Fibroblast of lung (primary cell): ENCODE results near the gene ZNHIT2. TPM values are rescaled to one million over a fixed set of nuclear protein-coding genes. Genes with fewer than 3 reads are reported as not detected.

ENCODE experiments used
- DNase-seq, 2 donors: peaks; one replicate each; pipeline versions ENCODE4 v3.0.0 to v3.0.0-alpha.2; 2010; ENCODE audit warnings: low read depth in 2 of 2
- H2AFZ ChIP-seq: 2 replicates; pipeline ENCODE4 v1.5.1; 2012; ENCODE audit warnings: low read length, control low read depth, inconsistent platforms
- H3K27ac ChIP-seq: 2 replicates; pipeline ENCODE4 v1.5.1; 2011; ENCODE audit warnings: low read length, control low read depth; ENCODE audit not compliant: insufficient read depth
- H3K27me3 ChIP-seq: 2 replicates; pipeline ENCODE4 v1.5.1; 2011; ENCODE audit warnings: mild to moderate bottlenecking, low read length; ENCODE audit not compliant: control insufficient read depth, insufficient read depth
- H3K36me3 ChIP-seq: 2 replicates; pipeline ENCODE4 v1.5.1; 2011; ENCODE audit warnings: low read length; ENCODE audit not compliant: control insufficient read depth, insufficient read depth
- H3K4me1 ChIP-seq: 2 replicates; pipeline ENCODE4 v1.5.1; 2011; ENCODE audit warnings: low read length; ENCODE audit not compliant: control insufficient read depth, insufficient read depth; ENCODE audit errors: extremely low read depth
- H3K4me2 ChIP-seq: 2 replicates; pipeline ENCODE4 v1.5.1; 2011; ENCODE audit warnings: low read length, control low read depth; ENCODE audit not compliant: insufficient read depth; ENCODE audit errors: extremely low read depth
- H3K4me3 ChIP-seq, 4 experiments: fragments of 200-600 bp in 1 of 4; sonication (generic) in 1 of 4; replicated peaks in 1 of 4; 2 replicates each; pipeline ENCODE4 v1.5.1; 2011 to 2016; ENCODE audit warnings: low read length in 4 of 4, low read depth in 3 of 4, mild to moderate bottlenecking in 3 of 4, control low read depth in 2 of 4, inconsistent platforms in 1 of 4, mixed read lengths in 1 of 4; ENCODE audit not compliant: insufficient read depth in 1 of 4; ENCODE audit errors: control extremely low read depth in 1 of 4
- H3K79me2 ChIP-seq: 2 replicates; pipeline ENCODE4 v1.5.1; 2012; ENCODE audit warnings: mild to moderate bottlenecking, low read length, inconsistent platforms; ENCODE audit not compliant: control insufficient read depth, insufficient read depth
- H3K9ac ChIP-seq: 2 replicates; pipeline ENCODE4 v1.5.1; 2011; ENCODE audit warnings: mild to moderate bottlenecking, low read length, control low read depth; ENCODE audit not compliant: insufficient read depth
- H3K9me3 ChIP-seq: 2 replicates; pipeline ENCODE4 v1.5.1; 2012; ENCODE audit warnings: low read depth, low read length; ENCODE audit not compliant: control insufficient read depth, insufficient read depth
- H4K20me1 ChIP-seq: 2 replicates; pipeline ENCODE4 v1.5.1; 2011; ENCODE audit warnings: low read length; ENCODE audit not compliant: control insufficient read depth, insufficient read depth; ENCODE audit errors: extremely low read depth
- CTCF ChIP-seq, 2 donors: IDR thresholded peaks in 1 of 2; conservative IDR thresholded peaks in 1 of 2; 1 replicate in 1 of 2; 2 replicates in 1 of 2; pipeline ENCODE4 v1.5.1; 2011 to 2012; ENCODE audit warnings: low read length in 2 of 2, control low read depth in 1 of 2, inconsistent platforms in 1 of 2, low read depth in 1 of 2, mild to moderate bottlenecking in 1 of 2
- EZH2 ChIP-seq: IDR thresholded peaks from 2 replicates; pipeline ENCODE4 v1.5.1; 2012; ENCODE audit warnings: low read length, control low read depth, mild to moderate bottlenecking; ENCODE audit errors: missing control alignments
- polyA plus RNA-seq, 2 donors: library from polyadenylated mRNA; depleted of rRNA in 1 of 2; stranded (reverse) in 1 of 2; unstranded in 1 of 2; fragments of >200 nt; gene quantifications; 2 replicates each; pipeline ENCODE4 v1.2.1, GENCODE V29; 2011 to 2012; ENCODE audit warnings: missing spikeins in 1 of 2
- total RNA-seq: library from RNA; depleted of rRNA; stranded (reverse); fragments of >200 nt; gene quantifications from 2 replicates; pipeline ENCODE4 v1.2.1, GENCODE V29; 2014

ZNHIT2 gene
- total and polyA plus RNA-seq, 2 donors (not counting 1 experiment from before 2014, with no cell fraction given), result 1.4 to 13.2 TPM

- Histone ChIP-seq H3K27me3 (no peaks in the 10 kb centered on the region), H3K9me3 (no peaks in the 10 kb centered on the region), H3K27ac (no peak overlapping the region), H3K4me1 (peaks cover 3% of the 10 kb centered on the region), H4K20me1 (no peaks in the 10 kb centered on the region), H2AFZ (no peak overlapping the region), H3K4me2 (no peak overlapping the region), H3K9ac (no peak overlapping the region), H3K79me2 (no peaks in the 10 kb centered on the region), H3K36me3 (no peaks in the 10 kb centered on the region), H3K4me3 (no peak overlapping the region)
- TF ChIP-seq CTCF (conservative IDR thresholded peaks at IDR 0.05 in 1 of 2, IDR thresholded peaks at IDR 0.05 in 1 of 2; ENCODE audit: low read depth in 1 of 2, low read length in 2 of 2), result no peak
- TF ChIP-seq EZH2, result no peak
- no peak for DNase-seq
Observed at GRCh38 chr11:65163684-65164083, 46.2 kb upstream of the ZNHIT2 start.

- TF ChIP-seq EZH2 (no peak), CTCF (conservative IDR thresholded peaks at IDR 0.05 in 1 of 2, IDR thresholded peaks at IDR 0.05 in 1 of 2; ENCODE audit: low read depth in 1 of 2, low read length in 2 of 2) (no peak)
- H2AFZ ChIP-seq, result no peak overlapping the region
- H3K9me3 ChIP-seq, result no peaks in the 10 kb centered on the region
- no peak overlapping the region for H3K27ac ChIP-seq
- DNase-seq, result no peak
- H4K20me1 ChIP-seq, result no peaks in the 10 kb centered on the region
- H3K79me2 ChIP-seq, result no peaks in the 10 kb centered on the region
- peaks cover 1% of the 10 kb centered on the region for H3K4me1 ChIP-seq
- no peak overlapping the region for H3K4me2 ChIP-seq
- H3K36me3 ChIP-seq, result no peaks in the 10 kb centered on the region
- H3K4me3 ChIP-seq, result no peak overlapping the region
- no peak overlapping the region for H3K9ac ChIP-seq
- no peaks in the 10 kb centered on the region for H3K27me3 ChIP-seq
Observed at GRCh38 chr11:65160643-65161042, 43.1 kb upstream of the ZNHIT2 start.

- no peak overlapping the region for H3K27ac ChIP-seq
- TF ChIP-seq CTCF (conservative IDR thresholded peaks at IDR 0.05 in 1 of 2, IDR thresholded peaks at IDR 0.05 in 1 of 2; ENCODE audit: low read depth in 1 of 2, low read length in 2 of 2), result no peak
- TF ChIP-seq EZH2, result no peak
- H3K36me3 ChIP-seq, result no peaks in the 10 kb centered on the region
- no peaks in the 10 kb centered on the region for H3K4me1 ChIP-seq
- no peak for DNase-seq
- H3K79me2 ChIP-seq, result no peaks in the 10 kb centered on the region
- H3K4me3 ChIP-seq, result no peak overlapping the region
- H3K4me2 ChIP-seq, result no peak overlapping the region
- H3K27me3 ChIP-seq, result no peaks in the 10 kb centered on the region
- no peak overlapping the region for H2AFZ ChIP-seq
- no peak overlapping the region for H3K9ac ChIP-seq
- H3K9me3 ChIP-seq, result no peaks in the 10 kb centered on the region
- H4K20me1 ChIP-seq, result no peaks in the 10 kb centered on the region
Observed at GRCh38 chr11:65159012-65159411, 41.5 kb upstream of the ZNHIT2 start.
